Hematopoietic multipotent progenitor cell treated with erythropoietin and hydrocortisone succinate and interleukin-3 and kit ligand, for 17 days (in vitro differentiated cells): ENCODE results near the gene GAREM2.

ENCODE experiments used
- DNase-seq: peaks from one replicate; pipeline ENCODE4 v3.0.0-alpha.2; 2015; ENCODE audit warnings: low spot score

The GAREM2 gene

DNA sequence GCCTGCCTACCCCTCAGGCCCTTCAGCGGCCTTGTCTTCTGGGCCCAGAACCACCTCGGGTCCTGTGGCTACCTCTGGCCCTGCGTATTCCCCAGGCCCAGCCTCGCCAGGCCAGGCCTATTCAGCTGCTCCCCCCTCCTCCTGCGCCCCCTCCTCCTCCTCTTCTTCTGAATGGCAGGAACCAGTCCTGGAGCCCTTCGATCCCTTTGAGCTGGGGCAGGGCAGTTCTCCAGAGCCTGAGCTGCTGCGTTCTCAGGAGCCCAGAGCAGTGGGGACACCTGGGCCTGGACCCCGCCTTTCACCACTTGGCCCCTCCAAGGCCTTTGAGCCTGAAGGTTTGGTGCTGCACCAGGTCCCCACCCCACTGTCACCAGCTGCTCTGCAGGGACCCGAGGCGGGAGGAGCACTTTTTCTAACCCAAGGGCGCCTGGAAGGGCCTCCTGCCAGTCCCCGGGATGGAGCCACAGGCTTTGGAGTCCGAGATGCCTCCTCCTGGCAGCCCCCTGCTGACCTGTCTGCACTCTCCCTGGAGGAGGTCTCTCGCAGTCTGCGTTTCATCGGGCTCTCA, 14.7 kb downstream of the GAREM2 start:
- no peak for DNase-seq

DNA sequence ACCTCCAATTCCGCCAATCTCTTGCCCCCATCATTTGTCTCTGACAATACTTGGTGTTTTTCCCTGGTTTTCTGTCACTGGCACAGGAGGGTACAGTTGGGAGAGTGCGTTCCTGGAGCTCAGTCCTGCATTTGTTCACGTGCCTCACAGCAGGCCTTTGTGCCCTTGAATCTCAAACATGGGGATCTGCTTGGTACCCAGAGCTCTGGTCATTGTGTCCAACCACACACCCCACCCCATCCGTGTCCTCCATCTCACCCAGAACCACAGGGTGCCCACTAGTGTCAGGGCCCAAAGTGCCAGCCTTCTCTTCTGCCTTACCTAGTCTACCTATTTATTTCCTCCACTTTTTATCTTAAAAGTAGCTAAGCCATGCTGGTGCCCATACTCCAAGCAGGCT, 16.2 kb downstream of the GAREM2 start:
- DNase-seq, result no peak

DNA sequence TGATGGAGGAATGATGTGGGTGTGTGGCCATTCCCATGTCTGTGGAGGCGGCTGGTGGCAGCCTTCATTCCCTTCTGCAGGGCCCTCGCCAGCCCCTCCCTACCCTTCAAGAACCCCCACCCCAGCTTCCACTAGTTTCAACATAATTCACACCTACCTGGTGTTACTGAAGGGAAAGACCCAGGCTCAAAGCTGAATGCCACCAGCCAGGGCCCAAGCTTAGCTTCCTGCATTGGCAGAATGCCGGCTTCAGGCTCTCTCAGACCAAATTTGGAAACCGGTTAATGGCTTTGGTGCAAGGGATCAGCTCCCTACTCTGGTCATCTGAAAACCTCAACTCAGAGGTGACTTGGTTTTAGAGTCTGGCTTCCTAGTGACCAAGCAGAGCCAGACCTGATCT, 16.9 kb downstream of the GAREM2 start:
- no peak for DNase-seq

DNA sequence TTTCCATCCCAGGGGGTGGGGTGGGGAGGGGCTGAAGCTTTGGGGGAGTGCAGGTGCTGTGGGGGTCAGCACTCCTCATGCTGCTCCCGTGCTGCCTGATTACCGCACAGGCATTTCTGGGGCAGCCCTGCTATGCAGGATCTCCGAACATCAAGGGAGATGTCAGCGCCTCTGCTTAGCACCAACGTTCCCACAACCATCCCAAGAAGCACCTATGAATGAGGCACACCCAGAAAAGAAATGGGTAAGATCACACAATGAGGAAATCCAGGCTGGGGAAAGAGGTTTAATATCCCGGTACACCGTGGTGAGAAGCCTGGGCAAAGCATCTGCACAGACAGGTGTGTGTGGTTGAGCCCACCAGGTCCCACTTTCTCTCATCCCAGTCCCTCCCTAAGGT, 17.5 kb downstream of the GAREM2 start:
- DNase-seq, result no peak

DNA sequence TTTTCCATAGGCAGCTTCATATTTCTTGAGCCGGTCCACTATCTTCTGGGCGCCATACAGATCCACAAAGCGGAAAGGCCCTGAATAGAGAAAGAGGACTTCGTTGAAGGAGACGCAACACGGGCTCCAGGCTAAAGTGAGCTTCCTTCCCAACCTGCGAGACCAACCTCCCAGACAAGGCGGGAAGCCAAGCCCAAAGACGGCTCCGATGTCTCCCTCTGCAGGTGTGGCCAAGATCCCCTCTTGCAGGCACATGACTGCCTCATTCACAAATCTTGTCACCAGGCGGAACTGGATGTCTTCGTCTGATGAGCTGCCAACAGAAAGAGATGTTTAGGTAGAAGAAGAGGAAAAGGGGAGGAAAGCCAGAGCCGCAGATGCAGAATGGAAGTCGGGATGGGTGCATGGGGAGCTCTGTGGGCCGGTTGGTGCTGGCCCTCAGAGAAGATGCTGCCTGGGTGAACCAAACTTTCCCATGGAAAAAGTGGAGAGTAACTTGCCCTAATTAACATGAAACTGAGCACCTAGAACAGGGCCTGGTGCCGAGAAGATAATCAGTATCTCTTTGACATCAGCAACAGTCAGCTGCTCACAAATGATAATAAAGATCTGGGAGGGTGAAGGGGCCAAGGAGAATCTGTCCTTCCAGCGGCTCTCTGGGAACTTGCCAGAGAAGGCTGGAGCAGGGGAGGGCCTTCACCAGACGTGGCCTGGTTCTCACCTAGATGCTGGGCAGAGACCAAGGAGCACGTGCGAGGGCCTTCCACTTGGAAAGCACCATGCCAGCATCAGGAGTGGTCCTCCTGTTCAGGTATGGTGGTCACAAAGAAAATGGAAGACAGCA, 18.6 kb downstream of the GAREM2 start:
- peak; percentile 32 for DNase-seq

DNA sequence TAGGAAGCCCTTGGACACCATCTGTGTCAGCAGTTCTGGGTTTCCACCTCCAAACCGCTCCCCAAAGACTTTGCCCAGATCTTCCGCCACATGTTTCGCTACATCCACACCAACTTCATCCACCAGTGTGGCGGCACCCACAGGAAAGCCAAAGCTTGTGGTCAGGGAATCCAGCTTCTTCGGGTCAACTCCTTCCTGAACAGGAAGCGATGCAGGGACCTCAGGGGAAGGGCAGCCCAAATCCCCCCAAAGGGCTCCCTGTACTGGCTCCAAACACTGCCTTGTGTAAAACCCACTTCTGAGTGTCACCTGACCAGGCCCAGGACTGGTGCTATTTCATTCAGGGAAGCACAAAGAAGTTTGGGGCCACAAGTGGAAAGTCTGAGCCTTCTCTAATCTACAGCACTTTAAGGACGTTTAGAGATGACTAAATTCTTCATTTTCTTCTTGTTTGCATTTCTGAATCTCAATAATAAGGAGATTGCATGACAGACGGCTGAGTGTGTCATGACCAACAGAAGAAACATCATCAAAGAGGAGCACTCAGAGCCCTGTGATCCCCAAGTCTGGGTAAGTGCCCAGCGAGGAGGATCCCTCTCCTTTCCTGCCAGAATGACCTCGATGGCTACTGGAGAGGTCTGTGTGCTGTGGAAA, 20.8 kb downstream of the GAREM2 start:
- DNase-seq, result no peak

DNA sequence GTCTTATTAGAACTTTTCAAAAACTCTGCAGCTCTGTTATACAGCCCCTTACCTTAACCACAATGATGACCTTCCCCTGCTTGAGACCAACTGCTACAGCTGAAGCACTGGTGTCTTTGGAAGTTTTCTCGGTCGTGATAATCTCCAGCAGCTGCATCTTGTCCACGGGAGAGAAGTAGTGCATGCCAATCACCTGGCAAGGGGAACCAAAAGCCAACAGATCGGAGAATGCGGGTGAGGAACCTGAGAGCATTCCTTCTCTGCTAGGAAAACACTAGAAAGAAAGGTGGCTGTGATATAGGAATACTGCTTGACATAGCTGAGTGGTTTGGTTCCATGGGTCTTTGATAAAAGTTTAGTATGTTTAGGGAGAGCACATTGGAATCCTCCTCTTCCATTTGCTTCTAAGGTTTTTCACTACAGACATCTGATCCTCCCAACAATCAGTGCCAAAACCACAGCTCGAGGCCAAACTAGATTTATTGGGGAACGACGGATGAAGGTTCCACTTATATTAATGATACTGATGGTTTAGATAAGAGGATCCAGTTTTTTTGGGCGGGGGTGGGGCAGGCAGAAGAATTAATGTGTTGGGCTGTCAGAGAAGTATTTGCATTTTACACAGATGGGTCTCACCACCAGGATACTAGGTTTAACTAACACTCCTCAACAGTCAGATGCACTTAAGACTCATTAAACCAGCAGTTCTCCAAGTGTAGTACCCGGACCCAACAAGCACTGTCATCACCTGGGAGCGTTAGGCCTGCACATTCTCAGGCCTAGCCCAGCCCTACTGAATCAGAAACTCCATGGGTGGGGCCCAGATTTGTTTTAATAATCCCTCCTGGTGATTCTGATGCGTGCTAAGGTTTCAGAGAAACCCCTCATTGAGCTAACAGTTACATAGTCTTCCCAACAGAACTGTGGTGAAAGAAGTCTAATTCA, 22.4 kb downstream of the GAREM2 start:
- no peak for DNase-seq

DNA sequence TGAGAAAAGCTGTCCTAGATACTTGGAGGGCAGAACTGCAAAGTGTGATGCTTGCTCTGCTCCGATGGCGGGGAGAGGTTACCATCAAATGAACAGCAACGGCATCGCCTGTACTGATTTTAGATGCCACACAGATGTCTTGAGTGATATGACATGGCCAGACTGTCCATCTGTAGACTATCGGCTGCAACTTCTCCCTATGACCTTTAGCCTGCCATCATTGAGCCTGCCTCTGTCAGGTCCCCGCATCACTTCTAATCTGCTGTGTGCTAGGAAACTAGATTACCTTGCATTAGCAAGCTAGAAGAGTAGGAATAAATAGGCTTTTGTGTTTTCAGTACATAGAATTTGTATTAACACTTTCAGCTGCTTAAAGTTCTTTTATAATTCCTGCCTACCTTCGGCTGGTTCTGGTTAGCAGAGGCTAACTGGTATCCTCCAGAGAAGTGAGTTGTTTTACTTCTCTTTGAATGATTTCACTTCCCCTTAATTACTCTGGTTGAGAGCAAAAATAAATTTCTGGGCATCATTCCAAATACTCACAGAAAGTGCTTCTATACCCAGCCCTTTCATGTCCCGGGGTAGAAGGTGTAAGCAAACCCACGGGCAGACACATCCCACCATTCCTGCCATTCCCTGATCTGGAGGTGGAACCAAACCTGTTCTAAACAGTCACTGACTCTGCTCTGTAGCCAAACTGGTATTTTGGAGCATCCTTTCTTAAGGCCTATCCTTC, 24.0 kb downstream of the GAREM2 start:
- no peak for DNase-seq

DNA sequence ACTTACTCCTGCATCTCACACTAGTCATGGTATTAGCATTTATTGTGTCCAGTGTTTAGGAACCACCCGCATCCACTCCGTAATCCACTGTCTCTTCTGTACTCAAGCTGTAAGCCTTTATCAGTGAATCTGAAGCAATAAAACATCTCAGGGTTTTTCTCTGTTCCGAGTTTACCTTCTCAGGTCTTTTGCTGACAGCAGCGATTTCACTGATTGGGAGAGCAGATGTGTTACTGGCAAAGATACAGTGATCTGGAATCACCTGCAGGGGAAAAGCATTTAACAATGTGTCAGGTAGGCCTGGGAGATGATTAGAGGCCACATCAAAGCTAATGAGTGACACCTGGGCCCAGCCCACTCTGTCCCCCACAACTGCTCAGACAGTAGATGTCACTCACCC, 24.6 kb downstream of the GAREM2 start:
- DNase-seq, result no peak

DNA sequence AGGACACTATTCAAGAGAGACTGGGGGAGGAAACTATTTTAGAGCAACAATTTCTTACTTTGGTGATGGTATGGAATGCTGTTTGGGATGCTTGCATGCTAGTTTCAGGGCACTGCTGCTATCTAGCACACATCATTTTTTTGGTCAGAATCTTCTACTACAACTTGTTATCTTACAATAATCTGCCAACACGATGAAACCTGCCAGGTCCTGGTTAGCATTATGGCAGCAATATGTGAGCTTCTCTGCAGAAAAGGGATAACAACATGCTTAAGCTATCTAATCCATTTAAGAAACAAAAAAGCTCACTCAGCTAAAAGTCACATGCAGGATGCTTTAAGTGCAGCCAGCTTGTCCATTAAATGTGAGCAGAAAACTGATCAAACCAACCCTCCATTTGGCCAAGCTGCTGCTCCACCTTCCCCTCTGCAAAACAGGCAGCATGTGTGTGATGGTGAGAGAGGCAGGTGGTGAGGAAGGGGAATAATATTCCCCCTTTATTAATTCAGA, 30.1 kb downstream of the GAREM2 start:
- DNase-seq, result no peak

DNA sequence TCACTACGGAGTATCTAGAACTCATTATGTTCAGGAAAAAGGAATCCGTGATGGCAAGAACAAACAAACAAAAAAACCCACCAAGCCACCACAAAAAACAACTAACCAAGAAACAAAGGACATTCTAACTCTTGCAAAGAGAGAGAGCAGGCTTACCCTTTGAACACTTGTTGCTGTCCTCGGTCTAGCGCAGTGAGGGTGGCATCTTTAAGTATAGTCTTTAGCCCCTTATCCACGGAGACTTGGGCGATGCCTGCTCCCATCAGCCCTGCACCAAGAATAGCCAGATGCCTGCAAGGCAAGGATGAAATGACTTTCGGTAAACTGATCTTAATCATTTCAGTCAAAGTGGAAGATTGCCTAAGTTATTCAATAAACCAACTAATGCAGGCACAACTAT, 31.0 kb downstream of the GAREM2 start:
- no peak for DNase-seq

DNA sequence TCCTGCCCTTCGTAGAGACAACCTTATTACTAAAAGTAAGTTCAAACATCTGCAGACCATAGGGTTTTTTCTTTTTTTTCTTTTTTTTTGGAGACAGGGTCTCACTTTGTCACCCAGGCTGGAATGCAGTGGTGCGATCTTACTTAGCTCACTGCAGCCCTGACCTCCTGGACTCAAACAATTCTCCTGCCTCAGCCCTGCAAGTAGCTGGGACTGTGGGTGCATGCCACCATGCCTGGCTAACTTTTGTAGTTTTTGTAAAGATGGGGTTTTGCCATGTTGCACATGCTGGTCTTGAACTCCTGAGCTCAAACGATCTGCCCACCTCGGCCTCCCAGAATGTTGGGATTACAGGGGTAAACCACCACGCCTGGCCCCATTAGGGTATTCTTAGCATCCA, 39.1 kb downstream of the GAREM2 start:
- DNase-seq, result no peak

DNA sequence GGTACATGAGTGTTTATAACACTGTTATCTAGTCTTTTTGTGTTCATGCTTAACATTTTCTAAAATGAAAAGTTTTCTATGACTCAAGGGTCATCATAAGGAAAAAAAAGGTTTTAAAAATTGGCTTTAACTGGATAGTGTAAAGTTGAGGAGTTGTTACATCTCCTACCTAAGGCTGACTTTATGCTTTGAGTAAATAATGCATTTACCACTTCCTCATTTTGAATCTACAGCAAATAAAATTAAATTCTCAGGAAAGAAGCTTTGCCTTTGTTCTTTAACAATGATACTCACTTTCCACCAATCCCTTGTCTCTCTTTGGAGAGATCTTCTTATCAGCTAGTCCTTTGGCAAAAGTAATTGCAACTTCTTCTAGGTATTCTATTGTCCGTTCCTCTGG, 41.9 kb downstream of the GAREM2 start:
- no peak for DNase-seq

DNA sequence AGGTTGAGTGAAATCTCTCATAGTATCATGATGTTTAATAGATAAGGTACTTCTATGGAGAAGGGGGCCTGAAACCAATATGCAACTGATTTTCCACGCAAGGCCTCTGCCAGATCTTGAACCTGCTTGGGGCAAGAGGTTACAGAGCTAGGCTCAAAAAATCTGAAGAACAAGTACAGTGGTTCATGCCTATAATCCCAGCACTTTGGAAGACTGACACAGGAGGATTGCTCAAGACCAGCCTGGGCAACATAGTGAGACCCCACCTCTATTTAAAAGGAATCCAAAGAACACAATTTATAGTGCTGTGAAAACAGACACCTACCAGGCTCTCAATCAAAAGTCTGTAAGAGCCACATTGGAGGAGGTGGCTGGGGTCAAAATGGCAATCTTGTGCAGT, 42.9 kb downstream of the GAREM2 start:
- no peak for DNase-seq

DNA sequence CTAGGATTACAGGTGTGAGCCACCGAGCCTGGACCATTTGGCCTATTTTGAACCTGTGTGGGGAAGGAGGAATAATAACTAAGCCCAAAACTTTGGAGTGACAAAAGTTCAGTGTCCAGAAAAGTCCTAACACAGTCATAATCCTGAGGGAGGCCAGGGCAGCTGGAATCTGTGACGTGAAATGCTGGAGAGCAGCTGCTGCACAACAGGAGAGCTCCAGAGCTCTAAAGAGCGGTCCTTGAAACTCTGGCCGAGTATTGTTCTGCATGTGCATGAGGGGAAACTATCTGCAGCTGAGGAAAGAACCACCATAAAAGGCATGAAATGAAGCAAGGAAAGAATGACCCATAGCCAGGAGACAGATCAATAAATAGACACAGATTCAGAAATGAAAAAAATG, 43.7 kb downstream of the GAREM2 start:
- DNase-seq, result no peak

DNA sequence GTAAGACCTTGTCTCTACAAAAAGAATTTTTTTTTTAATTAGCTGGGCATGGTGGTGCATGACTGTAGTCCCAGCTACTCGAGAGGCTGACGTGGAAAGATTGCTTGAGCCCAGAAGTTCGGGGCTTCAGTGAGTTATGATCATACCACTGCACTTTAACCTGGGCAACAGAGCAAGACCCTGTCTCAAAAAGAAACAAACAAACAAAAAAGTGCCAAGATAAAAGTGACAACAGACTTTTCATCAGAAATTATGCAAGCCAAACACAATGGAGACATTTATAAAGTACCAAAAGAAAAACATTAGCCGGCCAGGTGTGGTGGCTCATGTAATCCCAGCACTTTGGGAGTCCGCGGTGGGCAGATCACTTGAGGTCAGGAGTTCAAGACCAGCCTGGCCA, 44.8 kb downstream of the GAREM2 start:
- DNase-seq, result no peak

DNA sequence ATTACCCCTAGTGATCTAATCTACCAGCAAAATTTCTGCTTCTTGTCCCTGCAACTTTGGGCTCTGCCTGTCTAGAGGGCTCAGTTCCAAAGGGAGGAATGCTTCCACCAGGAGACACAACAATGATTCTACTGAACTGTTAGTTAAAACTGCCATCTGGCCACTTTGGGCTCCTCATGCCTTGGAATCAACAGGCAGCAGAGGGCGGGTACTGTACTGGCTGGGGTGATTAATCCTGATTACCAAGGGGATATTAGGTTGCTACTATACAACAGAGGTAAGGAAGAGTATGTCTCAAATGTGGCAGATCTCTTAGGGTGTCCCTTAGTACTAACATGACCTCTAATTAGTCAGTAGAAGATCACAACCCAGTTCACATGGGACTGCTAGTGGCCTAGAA, 50.1 kb downstream of the GAREM2 start:
- no peak for DNase-seq

DNA sequence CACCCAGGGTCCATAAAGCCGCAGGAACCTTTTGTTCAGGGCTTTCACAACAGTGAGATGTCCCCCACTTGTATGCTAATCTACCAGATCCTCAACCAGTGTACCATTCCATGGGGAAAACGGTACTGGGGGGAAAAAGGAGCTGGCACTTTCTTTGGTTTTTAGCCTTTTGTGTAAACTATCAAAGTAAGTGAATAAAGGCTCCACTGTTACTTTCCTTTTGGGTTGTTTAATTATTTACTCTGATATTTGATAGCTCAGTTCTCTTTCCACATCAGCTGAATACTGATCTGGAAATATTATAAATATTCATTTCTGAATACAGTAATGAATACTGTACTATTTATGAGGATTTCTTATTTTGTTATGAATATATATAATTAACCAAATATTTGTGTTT, 51.2 kb downstream of the GAREM2 start:
- DNase-seq, result no peak

DNA sequence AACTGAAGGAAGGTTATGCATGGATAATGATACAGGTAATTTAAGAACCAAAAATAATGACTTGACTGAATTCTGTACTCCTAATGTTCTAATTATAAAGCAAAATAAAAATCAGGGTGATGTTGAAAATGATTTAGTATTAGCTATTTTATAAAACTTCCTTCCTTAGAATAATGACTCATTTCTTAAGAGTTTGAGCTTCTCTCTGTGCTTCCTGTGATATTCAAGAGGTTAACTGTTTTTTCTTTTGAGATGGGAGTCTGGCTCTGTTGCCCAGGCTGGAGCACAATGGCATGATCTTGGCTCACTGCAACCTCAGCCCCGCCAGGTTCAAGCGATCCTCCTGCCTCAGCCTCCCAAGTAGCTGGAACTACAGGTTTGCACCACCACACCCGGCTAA, 56.7 kb downstream of the GAREM2 start:
- DNase-seq, result no peak

DNA sequence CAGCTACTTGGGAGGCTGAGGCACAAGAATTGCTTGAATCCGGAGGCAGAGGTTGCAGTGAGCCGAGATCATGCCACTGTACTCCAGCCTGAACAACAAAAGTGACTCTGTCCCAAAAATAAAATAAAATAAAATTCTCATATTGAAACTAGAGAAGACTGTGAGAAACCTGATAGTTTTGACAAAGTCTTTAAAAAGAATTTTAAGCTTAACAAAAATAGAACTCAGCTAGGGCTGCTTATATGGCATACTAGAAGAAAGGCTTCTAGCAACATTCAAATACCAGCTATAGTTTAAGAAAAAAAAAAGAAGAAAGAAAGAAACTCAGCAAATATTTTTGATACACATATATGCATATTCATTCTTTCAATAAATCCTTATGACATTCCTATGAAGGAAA, 57.9 kb downstream of the GAREM2 start:
- no peak for DNase-seq

DNA sequence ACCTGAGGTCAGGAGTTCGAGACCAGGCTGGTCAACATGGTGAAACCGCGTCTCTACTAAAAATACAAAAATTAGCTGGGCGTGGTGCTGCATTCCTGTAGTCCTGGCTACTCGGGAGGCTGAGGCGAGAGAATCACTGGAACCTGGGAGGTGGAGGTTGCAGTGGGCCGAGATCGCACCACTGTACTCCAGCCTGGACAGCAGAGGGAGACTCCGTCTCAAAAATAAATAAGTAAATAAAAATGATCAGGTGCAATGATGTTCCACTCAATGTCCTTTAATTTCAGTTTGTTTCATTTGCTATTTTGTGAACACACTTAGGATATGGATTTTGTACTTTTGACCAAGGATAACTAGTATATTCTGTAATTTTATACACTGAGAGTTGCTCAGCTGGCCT, 62.2 kb downstream of the GAREM2 start:
- DNase-seq, result peak; percentile 67
